GM19193 (cell line): ENCODE data around the gene C1R.

Experiments
- POLR2A ChIP-seq: IDR thresholded peaks from 4 replicates; pipeline ENCODE4 v1.6.1; 2011; ENCODE audit not compliant: insufficient read depth, insufficient read length; ENCODE audit errors: extremely low read depth

The C1R gene

DNA sequence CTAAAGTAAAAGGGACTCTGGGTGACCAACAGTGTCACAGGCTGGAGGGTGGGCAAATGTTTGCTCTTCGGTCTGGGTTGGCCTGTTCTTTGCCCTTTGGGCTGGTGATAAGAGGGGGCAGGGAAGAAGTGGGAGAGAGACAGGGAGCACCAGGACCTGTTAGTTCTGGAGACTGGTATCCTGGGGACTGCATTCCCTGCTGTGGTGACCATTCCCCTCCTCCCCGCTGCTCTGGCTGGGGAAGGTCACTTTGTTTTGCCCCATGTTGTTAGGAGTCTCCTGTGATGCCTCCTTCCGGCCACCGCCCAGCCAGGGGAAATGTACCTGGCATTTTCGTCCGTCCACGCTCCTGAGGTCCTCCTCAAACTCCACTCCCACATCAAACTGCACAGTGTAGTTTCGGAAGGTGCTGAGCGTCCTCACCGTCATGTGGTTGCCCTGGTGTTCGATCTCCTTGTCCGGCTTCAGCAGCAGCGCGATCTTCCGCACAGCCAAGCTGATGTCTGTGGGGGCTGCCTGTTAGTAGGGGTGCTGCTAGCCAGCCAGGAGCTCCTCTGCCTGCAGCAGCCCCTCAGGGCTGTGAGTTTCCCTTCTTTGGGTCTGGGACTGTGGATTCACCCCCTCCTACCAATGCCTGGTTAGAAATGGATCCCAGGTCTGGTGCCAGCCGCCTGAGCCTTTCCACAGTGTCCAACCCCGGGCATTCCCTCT is 35.8 kb upstream of the C1R start:
- TF ChIP-seq POLR2A: no peak

DNA sequence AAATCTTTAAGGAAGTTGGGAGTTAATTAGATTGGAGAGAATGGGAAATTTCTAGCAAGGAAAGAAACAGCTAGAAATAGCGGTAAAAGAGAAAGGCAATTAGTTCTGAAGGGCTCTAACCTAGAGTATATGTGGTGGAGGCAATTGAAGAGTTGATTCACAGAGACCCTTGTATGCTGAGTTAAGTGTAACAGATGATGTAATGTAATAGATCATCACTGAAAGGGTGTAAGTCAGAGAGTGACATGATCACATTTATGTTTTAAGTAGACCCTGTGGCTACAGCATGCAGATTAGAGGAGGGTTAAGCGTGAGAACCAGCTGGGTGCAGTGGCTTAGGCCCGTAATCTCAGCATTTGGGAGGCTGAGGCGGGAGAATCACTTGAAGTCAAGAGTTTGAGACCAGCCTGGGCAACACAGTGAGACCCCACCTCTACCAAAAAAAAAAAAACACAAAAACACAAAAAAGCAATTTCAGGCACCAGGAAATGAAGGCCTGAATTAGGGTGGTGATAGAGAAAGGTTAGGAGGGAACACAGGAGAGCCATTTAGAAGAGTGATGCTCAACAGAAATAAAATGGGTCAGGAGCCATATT is 33.5 kb upstream of the C1R start:
- no peak for TF ChIP-seq POLR2A

- no peak for TF ChIP-seq POLR2A
These were observed 31.7 kb upstream of the C1R start for GRCh38 chr12:7123806-7124522.

DNA sequence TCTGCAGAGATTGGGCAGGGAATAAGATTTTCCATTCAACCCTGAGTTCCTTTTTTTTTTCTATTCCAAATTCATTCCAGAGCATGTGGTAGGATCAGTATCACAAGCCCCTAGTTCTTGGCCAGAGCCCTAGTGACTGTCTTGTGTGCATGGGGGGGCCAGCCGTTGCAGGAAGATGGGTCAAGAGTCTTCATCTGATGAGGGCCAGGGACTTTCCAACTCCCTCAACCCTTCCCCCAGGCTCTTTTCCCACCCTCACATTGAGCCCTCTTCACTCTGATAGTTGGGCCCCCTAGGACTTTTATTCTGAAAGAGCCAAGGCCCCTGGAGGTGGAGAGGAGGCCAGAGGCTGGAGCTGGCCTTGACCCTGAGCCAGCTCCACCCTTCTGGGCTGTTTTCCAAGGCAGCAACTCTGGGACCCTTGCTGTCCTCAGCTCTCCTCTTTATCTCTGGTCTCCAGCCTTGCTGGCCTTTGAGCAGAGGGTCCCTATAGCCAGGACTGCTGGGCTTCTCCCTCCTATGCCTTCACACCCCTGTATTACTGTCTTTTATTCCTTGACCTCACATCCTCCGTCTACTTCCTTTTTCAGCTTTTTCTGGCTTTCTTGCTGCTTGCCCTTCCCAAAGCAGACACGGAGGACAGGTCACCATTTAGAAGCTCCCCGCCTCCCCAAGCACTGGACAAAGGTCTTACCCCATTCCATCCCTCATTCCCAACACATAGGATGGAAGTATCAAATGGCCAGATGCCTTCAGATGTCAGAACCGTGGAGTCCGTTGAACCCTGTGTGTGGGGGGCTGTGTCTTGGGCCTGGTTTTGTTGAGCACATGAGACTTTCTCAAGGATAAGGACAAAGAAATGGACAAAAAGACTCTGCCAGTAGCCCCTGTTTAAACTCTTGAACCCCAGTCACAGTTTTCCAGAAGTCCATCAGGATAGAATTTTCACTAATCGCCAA is 30.8 kb upstream of the C1R start:
- TF ChIP-seq POLR2A: no peak

- no peak for TF ChIP-seq POLR2A
These were observed 29.1 kb upstream of the C1R start for GRCh38 chr12:7121324-7121723.

DNA sequence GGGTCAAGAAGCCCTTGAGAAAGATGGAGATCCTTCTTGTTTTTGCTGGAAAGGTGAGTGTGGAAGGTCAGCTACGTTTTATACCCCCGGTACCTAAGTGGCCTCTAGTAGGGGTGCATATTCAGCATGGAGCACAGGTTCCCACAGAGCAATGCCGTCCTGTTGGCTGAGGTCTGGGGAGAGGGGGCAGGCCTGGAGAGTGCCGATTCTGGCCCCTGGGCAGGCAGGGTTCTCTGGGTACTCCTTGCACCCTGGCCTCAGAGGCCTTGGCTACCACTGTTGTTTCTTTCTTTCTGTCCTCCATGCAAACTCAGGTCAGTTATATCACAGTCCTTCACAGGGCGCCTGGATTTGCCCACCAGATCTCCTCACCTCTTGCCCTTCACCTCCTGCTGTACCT is 27.9 kb upstream of the C1R start:
- no peak for TF ChIP-seq POLR2A

GRCh38 chr12:7118881-7119280 is 26.6 kb upstream of the C1R start:
- TF ChIP-seq POLR2A: no peak

GRCh38 chr12:7117670-7118069 is 25.4 kb upstream of the C1R start:
- TF ChIP-seq POLR2A: no peak

GRCh38 chr12:7116916-7117315 is 24.7 kb upstream of the C1R start:
- TF ChIP-seq POLR2A: no peak

GRCh38 chr12:7116196-7116595 is 24.0 kb upstream of the C1R start:
- no peak for TF ChIP-seq POLR2A

DNA sequence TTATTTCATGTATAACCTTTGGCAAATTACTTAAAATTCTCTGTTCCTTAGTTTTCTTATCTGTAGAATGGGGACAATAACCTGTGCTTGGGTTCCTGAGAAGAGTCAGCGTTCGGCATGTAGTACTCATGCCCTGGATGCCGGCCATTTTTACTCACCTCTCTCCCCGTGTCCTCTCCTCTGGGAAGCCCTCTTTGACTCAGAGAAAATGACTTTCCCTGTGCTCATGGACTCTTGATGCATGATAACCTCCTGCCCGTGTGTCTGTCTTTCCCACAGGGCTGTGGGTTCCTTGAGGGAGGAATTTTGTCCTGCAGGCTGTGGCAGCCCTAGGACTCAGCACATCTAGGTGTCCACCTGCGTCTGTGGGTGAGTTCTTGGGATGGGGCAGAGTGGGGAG is 22.6 kb upstream of the C1R start:
- TF ChIP-seq POLR2A: no peak

DNA sequence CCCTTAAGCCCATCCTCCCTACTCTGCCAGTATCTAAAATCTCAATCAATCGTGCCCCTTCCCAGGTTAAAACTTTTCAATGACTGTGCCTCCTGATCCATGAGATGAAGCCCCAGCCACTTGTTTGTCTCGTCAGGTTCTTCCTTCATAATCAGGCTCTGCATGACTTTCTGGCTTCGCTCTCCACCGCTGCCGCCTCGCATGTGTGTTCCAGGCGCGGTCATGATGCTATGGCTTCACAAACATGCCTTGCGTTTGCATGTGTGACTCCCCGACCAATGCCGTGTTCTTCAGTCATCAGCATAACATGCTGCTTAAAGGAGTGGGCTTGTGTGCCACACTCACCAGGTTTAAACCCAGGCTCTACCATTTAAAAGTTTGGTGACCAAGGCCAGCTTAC is 21.8 kb upstream of the C1R start:
- no peak for TF ChIP-seq POLR2A

DNA sequence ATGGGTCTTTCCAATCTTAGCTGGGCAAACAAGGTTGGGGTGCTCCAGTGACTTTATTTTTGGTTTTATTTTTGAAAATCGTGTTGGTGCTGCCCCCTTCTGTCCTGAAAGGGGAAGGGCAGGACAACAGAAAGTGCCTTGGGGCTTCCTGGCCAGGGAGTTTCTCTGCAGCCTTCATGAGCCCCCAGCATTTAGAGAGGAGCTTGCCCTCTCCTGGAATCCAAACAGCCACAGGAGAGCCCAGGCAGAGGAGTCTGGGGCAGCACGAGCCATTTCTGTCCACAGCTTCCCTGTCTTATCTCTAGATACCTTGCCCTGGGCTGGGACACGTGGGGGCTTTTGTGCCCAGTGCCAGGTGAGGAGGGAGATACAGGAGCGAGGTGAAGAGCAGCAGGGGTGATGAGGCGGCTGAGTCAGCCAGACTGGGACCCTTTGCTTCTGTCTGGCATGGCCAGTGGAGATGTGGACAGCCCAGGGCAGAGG is 21.2 kb upstream of the C1R start:
- TF ChIP-seq POLR2A: no peak

DNA sequence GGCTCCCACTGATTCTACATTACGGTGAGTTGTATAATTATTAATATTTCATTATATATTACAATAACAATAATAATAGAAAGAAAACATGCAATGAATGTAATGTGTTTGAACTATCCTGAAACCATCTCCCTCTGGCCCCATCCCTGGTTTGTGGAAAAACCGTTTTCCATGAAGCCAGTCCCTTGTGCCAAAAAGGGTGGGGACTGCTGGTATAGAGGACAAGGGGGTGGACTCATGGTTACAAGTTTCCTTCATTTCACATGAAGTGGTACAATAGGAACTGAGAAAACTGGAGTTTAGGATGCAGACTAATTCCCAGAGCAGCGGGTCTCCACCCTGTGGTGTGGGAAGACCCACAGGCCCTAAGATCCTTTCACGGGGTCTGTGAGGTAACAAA is 19.8 kb upstream of the C1R start:
- TF ChIP-seq POLR2A: no peak

GRCh38 chr12:7110661-7111060 is 18.4 kb upstream of the C1R start:
- no peak for TF ChIP-seq POLR2A
